Left ventricle myocardium superior (tissue), 1 donor: Measurements from ENCODE around the gene CCDC88B. TPM values are rescaled to one million over a fixed set of nuclear protein-coding genes. Genes with fewer than 3 reads are reported as not detected.
"Not testable (repeated sequence)": the region's sequence is repeated elsewhere in the genome, so short reads cannot be mapped to it uniquely, and the experiment has no call there.

Source experiments
- ATAC-seq: fragments of 200-7000 bp; cut with Tn5 transposase; one replicate; pipeline ENCODE4 v1.9.1; 2020; ENCODE audit warnings: mild to moderate bottlenecking, moderate library complexity
- DNase-seq: peaks from one replicate; pipeline ENCODE4 v3.0.0-alpha.2; 2020
- intact Hi-C: fragments of 100-400 bp; cut with micrococcal nuclease; formaldehyde crosslinking; loops from one replicate; pipeline ENCODE4 v1.11.0; 2022
- total RNA-seq: library from RNA; stranded (reverse); fragmentation: NEBNext Ultra II Directional; extraction: Animal tissue kit (Norgen Biotek cat#: 25700); gene quantifications from one replicate; pipeline ENCODE4 v1.2.1, GENCODE V29; 2021
- donor health status: DM: no; HTN: yes; CAD: no; lungs with severe emphysema.

The CCDC88B gene
- total RNA-seq, 1 donor from 2014 or later: 7.2 TPM

DNA sequence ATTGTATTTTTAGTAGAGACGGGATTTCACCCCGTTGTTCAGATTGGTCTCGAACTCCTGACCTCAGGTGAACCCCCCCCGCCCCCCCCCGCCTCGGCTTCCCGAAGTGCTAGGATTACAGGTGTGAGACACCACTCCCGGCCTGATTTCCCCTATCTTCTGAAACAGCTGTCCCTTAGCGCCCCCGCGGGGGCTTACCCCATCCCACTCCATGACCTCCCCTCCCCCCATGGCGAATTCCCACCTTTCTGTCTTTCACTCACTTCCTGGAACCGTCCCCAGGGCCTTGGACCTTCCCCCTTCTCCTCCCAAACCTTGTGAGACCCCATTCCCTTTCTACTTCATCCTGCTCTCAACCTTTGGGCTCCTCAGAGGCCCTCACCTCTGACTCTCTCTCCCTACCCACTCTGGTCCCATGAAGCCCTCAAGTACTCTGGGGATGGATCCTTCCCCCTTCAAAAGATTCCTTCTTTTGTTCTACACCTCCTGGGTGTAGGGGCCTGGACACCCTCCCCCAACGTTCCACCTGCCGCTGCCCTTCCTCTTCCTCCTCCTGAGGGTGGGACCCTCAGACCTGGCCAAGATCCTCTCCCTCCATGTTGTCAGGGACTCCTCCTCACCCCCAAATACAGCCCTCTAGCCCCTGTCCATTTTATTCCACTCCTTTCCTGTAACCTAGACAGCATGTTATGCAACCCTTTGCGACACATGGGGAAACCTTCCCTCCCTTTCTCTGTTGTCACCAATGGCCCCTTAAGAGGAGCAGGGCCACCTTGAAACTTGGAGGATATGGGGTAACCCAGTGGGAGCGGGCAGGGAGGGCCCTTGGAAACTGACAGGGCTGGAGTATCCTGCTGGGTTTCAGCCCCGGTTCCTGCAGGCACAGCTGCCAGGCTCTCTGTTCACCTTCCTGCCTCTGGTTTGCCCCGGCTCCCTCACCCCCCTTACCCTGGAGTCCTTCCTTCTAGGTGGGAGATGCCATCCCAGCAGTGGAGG lies 20.9 kb upstream of the CCDC88B start:
- intact Hi-C loops: no loop called here
- no peak for ATAC-seq
- peak; percentile 44 for DNase-seq

GRCh38 chr11:64320556-64320955 lies 19.4 kb upstream of the CCDC88B start:
- DNase-seq: no peak

GRCh38 chr11:64321026-64321425 lies 19.0 kb upstream of the CCDC88B start:
- ATAC-seq: no peak
- DNase-seq: no peak
- intact Hi-C loops: no loop called here

More at GRCh38 chr11:64320556-64320955, 19.4 kb upstream of the CCDC88B start:
- no peak for ATAC-seq
- intact Hi-C loops: no loop called here

- intact Hi-C loops: no loop called here
- DNase-seq (no peak), ATAC-seq (no peak)
Observed at GRCh38 chr11:64321533-64321932, 18.5 kb upstream of the CCDC88B start.

GRCh38 chr11:64322925-64323260 lies 17.1 kb upstream of the CCDC88B start:
- ATAC-seq (no peak), DNase-seq (no peak)
- intact Hi-C loops: no loop called here

- intact Hi-C loops: no loop called here
- DNase-seq: no peak
- ATAC-seq: no peak
Observed at GRCh38 chr11:64323373-64323772, 16.6 kb upstream of the CCDC88B start.

GRCh38 chr11:64323984-64324383 lies 16.0 kb upstream of the CCDC88B start:
- intact Hi-C loops, DNase-seq, ATAC-seq: not testable (repeated sequence)

- ATAC-seq (no peak), DNase-seq (no peak)
Observed at GRCh38 chr11:64324692-64325469, 15.1 kb upstream of the CCDC88B start.

GRCh38 chr11:64327375-64327774 lies 12.6 kb upstream of the CCDC88B start:
- intact Hi-C loops: no loop called here
- ATAC-seq (no peak), DNase-seq (no peak)

More at GRCh38 chr11:64324692-64325469, 15.1 kb upstream of the CCDC88B start:
- intact Hi-C loops: no loop called here

- no peak for DNase-seq
- no peak for ATAC-seq
- intact Hi-C loops: no loop called here
Observed at GRCh38 chr11:64327993-64328392, 12.0 kb upstream of the CCDC88B start.

GRCh38 chr11:64330888-64331287 lies 9.1 kb upstream of the CCDC88B start:
- ATAC-seq (no peak), DNase-seq (no peak)
- intact Hi-C loops: no loop called here

- intact Hi-C loops: no loop called here
- peak; percentile 82 for DNase-seq
- peak; percentile 69 for ATAC-seq
Observed at GRCh38 chr11:64331569-64332371, 8.2 kb upstream of the CCDC88B start.

- ATAC-seq (no peak), DNase-seq (no peak)
- intact Hi-C loops: no loop called here
Observed at GRCh38 chr11:64333556-64333955, 6.4 kb upstream of the CCDC88B start.

- peak; percentile 26 for DNase-seq
- intact Hi-C loops: no loop called here
- peak; percentile 74 for ATAC-seq
Observed at GRCh38 chr11:64334764-64335735, 5.0 kb upstream of the CCDC88B start.

GRCh38 chr11:64337538-64338249 lies 2.3 kb upstream of the CCDC88B start:
- ATAC-seq (no peak), DNase-seq (no peak)
- intact Hi-C loops: no loop called here

GRCh38 chr11:64338716-64339115 lies 1.3 kb upstream of the CCDC88B start:
- DNase-seq (no peak), ATAC-seq (no peak)
- intact Hi-C loops: no loop called here

DNA sequence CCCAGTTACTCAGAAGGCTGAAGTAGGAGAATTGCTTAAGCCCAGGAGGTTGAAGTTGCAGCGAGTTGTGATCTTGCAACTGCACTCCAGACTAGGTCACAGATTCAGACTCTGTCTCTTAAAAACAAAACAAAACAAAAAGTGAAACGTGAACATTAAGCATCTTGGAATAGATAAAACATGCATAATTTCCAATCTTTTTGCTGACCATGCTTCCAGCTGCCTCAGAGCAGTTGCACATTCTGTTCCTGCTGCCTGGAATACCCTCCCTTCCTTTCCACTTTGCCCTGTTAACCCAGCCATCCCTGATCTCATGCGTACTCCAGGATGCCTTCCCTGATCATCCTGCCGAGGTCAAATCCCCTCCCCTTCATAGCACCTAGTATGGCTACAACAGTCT lies 718 bp upstream of the CCDC88B start:
- ATAC-seq (no peak), DNase-seq (no peak)
- intact Hi-C loops: no loop called here
